COR-L47 (cell line): Measurements from ENCODE around the gene GRID2.
"Not testable (repeated sequence)": the region's sequence is repeated elsewhere in the genome, so short reads cannot be mapped to it uniquely, and the experiment has no call there.

Source experiments
- DNase-seq: peaks from one replicate; lab custom pipeline; 2025; lab: John Stamatoyannopoulos, UW

The GRID2 gene

GRCh38 chr4:92438722-92439121, 135.0 kb downstream of the GRID2 start:
- DNase-seq, result not testable (repeated sequence)

GRCh38 chr4:92442131-92442530, 138.4 kb downstream of the GRID2 start:
- not testable (repeated sequence) for DNase-seq

GRCh38 chr4:92444143-92444843, 140.5 kb downstream of the GRID2 start:
- DNase-seq, result not testable (repeated sequence)

GRCh38 chr4:92445127-92445526, 141.4 kb downstream of the GRID2 start:
- DNase-seq, result no peak

GRCh38 chr4:92447255-92447905, 143.6 kb downstream of the GRID2 start:
- no peak for DNase-seq

GRCh38 chr4:92448176-92448575, 144.4 kb downstream of the GRID2 start:
- not testable (repeated sequence) for DNase-seq

- DNase-seq, result no peak
Observed at GRCh38 chr4:92450694-92451093, 146.9 kb downstream of the GRID2 start.

GRCh38 chr4:92451782-92452181, 148.0 kb downstream of the GRID2 start:
- no peak for DNase-seq

GRCh38 chr4:92452383-92452782, 148.6 kb downstream of the GRID2 start:
- DNase-seq, result not testable (repeated sequence)

GRCh38 chr4:92455329-92455839, 151.6 kb downstream of the GRID2 start:
- no peak for DNase-seq

- DNase-seq, result no peak
Observed at GRCh38 chr4:92455951-92456350, 152.2 kb downstream of the GRID2 start.

- DNase-seq, result no peak
Observed at GRCh38 chr4:92461732-92462131, 158.0 kb downstream of the GRID2 start.

- no peak for DNase-seq
Observed at GRCh38 chr4:92477298-92477697, 173.5 kb downstream of the GRID2 start.

GRCh38 chr4:92483341-92483740, 179.6 kb downstream of the GRID2 start:
- DNase-seq, result no peak

- DNase-seq, result no peak
Observed at GRCh38 chr4:92488496-92488895, 184.7 kb downstream of the GRID2 start.

GRCh38 chr4:92497141-92497540, 193.4 kb downstream of the GRID2 start:
- no peak for DNase-seq

GRCh38 chr4:92501456-92501855, 197.7 kb downstream of the GRID2 start:
- peak; percentile 13 for DNase-seq

- DNase-seq, result no peak
Observed at GRCh38 chr4:92506933-92507332, 203.2 kb downstream of the GRID2 start.

GRCh38 chr4:92514627-92515026, 210.9 kb downstream of the GRID2 start:
- no peak for DNase-seq

- DNase-seq, result no peak
Observed at GRCh38 chr4:92516450-92516849, 212.7 kb downstream of the GRID2 start.

- DNase-seq, result no peak
Observed at GRCh38 chr4:92519727-92520126, 216.0 kb downstream of the GRID2 start.

- no peak for DNase-seq
Observed at GRCh38 chr4:92520563-92520962, 216.8 kb downstream of the GRID2 start.

GRCh38 chr4:92521941-92522340, 218.2 kb downstream of the GRID2 start:
- DNase-seq, result no peak
